ENCODE results near the gene ACTL7B.

- no peak for TF ChIP-seq CTCF (IDR thresholded peaks at IDR 0.05; ENCODE audit: poor library complexity, severe bottlenecking)
- no peak for TF ChIP-seq REST (IDR thresholded peaks at IDR 0.05; ENCODE audit: borderline replicate concordance)
Measured at GRCh38 chr9:108867116-108867515, 11.3 kb upstream of the ACTL7B start.
